ENCODE measurements around the gene TMIGD1. TPM values are rescaled to one million over a fixed set of nuclear protein-coding genes. Genes with fewer than 3 reads are reported as not detected.
A peak's percentile ranks its signal among the peaks of the same experiment; 100 is the strongest.

TMIGD1 gene
- total and polyA plus RNA-seq, 5 donors from 2014 or later, result not detected

DNA sequence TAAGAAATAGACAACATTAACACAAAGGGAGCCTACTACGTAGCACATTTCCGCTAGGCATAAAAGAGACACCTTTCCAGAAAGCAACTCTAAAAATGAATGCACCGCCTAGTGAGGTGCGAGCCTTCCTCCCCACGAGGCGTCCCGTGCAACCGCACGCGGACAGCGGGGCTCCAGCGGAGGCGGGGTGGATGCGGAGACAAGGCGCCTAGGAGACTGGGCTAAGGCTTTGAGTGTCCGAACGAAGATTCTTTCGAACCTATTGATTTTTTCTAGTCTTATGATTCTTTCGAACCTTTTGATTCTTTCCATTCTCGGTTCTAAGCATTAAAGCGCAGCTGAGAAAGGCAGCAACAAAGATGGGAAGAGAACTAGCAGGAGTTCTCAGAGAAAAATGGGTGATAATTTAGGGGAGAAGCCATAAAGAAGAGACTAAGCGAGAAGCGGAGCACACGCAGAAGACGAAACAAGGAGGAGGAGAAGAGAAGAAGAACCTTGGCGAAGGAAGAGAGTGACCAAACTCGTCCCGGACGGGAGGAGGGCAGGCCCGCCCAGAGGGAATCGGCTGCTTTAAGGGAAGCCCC is 44.5 kb upstream of the TMIGD1 start:
- no peaks in the 10 kb centered on the region for H3K36me3 ChIP-seq (ENCODE audit: control insufficient read depth, insufficient read depth, low read length)
- ATAC-seq (ENCODE audit: low read depth in 2 of 2) (peak; percentile 18 to 26), DNase-seq (peak in 2 of 3 donors; percentile 36 to 79)
- peak overlapping the region; percentile 95 for H3K4me3 ChIP-seq (ENCODE audit: low read depth, low read length)
- peaks cover 34% of the 10 kb centered on the region for H3K4me1 ChIP-seq (ENCODE audit: control insufficient read depth, insufficient read depth, low read length, poor library complexity, severe bottlenecking)
- peaks cover 4% of the 10 kb centered on the region for H3K27me3 Mint-ChIP-seq
- no peaks in the 10 kb centered on the region for H3K9me3 Mint-ChIP-seq
- no peaks in the 10 kb centered on the region for H3K9me3 ChIP-seq (ENCODE audit: control insufficient read depth in 2 of 2, low read length in 2 of 2)
- peak overlapping the region; percentile 90 for H3K27ac ChIP-seq (ENCODE audit: insufficient read depth, low read length, poor library complexity, severe bottlenecking)
- H3K27ac Mint-ChIP-seq, result peak overlapping the region; percentile 94 to 96 (median 95)
- peaks cover 10 to 53% (median 40%) of the 10 kb centered on the region in 4 donors for H3K4me1 Mint-ChIP-seq
- peak overlapping the region; percentile 92 to 99 (median 96) for H3K4me3 Mint-ChIP-seq
- no peaks in the 10 kb centered on the region for H3K36me3 Mint-ChIP-seq
- peaks cover 5% of the 10 kb centered on the region for H3K27me3 ChIP-seq (ENCODE audit: control insufficient read depth, insufficient read depth, low read length)

DNA sequence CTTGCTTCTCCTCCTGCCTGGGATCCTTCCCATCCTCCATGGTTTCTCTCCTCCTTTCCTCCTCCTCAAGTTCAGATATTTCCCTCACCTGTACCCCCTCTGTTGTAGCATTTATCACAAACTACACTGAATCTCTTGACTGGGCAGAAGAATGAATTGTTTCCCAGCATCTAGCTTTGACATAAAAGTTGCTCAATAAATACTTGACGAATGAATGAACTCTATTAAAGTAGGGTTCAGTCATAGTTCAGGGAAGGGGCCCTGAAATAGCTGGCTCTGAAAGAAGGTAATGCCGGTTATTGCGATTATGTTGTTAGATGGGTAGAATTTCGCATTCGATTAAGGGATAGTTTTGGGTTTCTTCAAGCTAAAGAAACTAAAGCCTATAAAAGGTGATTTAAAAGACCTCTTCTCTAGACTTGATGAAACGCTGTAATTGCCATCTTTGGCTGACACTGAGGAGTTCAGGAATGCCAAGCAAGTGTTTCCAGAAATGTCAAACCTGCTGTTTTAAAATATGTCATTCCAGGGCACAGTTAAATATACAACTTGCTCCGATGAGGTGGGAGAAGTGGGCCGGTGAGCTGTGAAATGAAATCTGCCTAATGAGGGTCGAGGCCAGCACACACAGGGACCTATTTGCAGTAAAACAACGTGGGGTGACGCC is 43.9 kb upstream of the TMIGD1 start:
- H3K27ac Mint-ChIP-seq, result peak overlapping the region; percentile 94 to 96 (median 95)
- Histone ChIP-seq H3K27ac (ENCODE audit: insufficient read depth, low read length, poor library complexity, severe bottlenecking) (peak overlapping the region; percentile 90), H3K27me3 (ENCODE audit: control insufficient read depth, insufficient read depth, low read length) (peaks cover 5% of the 10 kb centered on the region), H3K4me3 (ENCODE audit: low read depth, low read length) (peak overlapping the region; percentile 95), H3K4me1 (ENCODE audit: control insufficient read depth, insufficient read depth, low read length, poor library complexity, severe bottlenecking) (peaks cover 29% of the 10 kb centered on the region), H3K36me3 (ENCODE audit: control insufficient read depth, insufficient read depth, low read length) (no peaks in the 10 kb centered on the region), H3K9me3 (ENCODE audit: control insufficient read depth in 2 of 2, low read length in 2 of 2) (no peaks in the 10 kb centered on the region)
- ATAC-seq (ENCODE audit: low read depth in 2 of 2) (no peak), DNase-seq (no peak)
- peaks cover 10 to 47% (median 35%) of the 10 kb centered on the region in 4 donors for H3K4me1 Mint-ChIP-seq
- H3K4me3 Mint-ChIP-seq, result peak overlapping the region; percentile 92 to 99 (median 96)
- peaks cover 4% of the 10 kb centered on the region for H3K27me3 Mint-ChIP-seq
- H3K36me3 Mint-ChIP-seq, result no peaks in the 10 kb centered on the region
- peaks cover 0 to 2% (median 0%) of the 10 kb centered on the region in 7 donors for H3K9me3 Mint-ChIP-seq

- no peak for ATAC-seq (ENCODE audit: low read depth in 2 of 2)
Measured at GRCh38 chr17:30376621-30377452, 43.0 kb upstream of the TMIGD1 start.

DNA sequence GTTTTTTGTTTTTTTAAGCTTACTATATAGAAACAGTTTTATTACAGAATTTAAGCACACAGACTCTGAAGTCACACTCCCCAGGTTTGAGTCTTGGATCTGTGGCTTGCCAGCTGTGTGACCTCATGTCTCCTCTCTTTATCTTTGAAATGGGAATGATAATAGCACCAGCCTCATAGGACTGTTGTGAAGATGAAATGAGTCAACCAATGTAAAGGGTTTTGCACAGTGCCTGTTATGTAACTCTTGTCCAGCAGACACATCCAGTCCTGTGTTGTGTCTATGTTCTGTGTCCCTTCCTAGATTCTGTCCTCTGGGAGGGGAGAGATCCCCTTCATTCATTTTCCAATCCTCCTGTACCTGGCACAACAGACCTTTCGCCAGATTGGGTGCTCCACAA is 41.8 kb upstream of the TMIGD1 start:
- peaks cover 10 to 30% (median 24%) of the 10 kb centered on the region in 4 donors for H3K4me1 Mint-ChIP-seq
- H3K27ac Mint-ChIP-seq, result no peak overlapping the region

More at GRCh38 chr17:30376621-30377452, 43.0 kb upstream of the TMIGD1 start:
- H3K36me3 ChIP-seq (ENCODE audit: control insufficient read depth, insufficient read depth, low read length), result no peaks in the 10 kb centered on the region
- H3K9me3 Mint-ChIP-seq, result peaks cover 0 to 2% (median 0%) of the 10 kb centered on the region in 7 donors
- H3K36me3 Mint-ChIP-seq, result no peaks in the 10 kb centered on the region
- H3K27ac ChIP-seq (ENCODE audit: insufficient read depth, low read length, poor library complexity, severe bottlenecking), result no peak overlapping the region
- H3K4me1 Mint-ChIP-seq, result peaks cover 10 to 40% (median 32%) of the 10 kb centered on the region in 4 donors
- H3K9me3 ChIP-seq (ENCODE audit: control insufficient read depth in 2 of 2, low read length in 2 of 2), result no peaks in the 10 kb centered on the region
- H3K27me3 ChIP-seq (ENCODE audit: control insufficient read depth, insufficient read depth, low read length), result peaks cover 5% of the 10 kb centered on the region
- no peak for DNase-seq
- H3K4me1 ChIP-seq (ENCODE audit: control insufficient read depth, insufficient read depth, low read length, poor library complexity, severe bottlenecking), result peaks cover 29% of the 10 kb centered on the region
- peak overlapping the region in 1 of 3 donors; percentile 48 for H3K27ac Mint-ChIP-seq
- peaks cover 4% of the 10 kb centered on the region for H3K27me3 Mint-ChIP-seq
- peak overlapping the region; percentile 27 to 92 (median 36) for H3K4me3 Mint-ChIP-seq
- no peak overlapping the region for H3K4me3 ChIP-seq (ENCODE audit: low read depth, low read length)

GRCh38 chr17:30372755-30373154 is 38.9 kb upstream of the TMIGD1 start:
- no peak for ATAC-seq (ENCODE audit: low read depth in 2 of 2)

More for the DNA sequence above, 41.8 kb upstream of the TMIGD1 start:
- Mint-ChIP-seq H3K9me3 (peaks cover 0 to 2% (median 0%) of the 10 kb centered on the region in 7 donors), H3K27me3 (peaks cover 8% of the 10 kb centered on the region), H3K4me3 (no peak overlapping the region), H3K36me3 (no peaks in the 10 kb centered on the region)
- DNase-seq, result no peak
- Histone ChIP-seq H3K27ac (ENCODE audit: insufficient read depth, low read length, poor library complexity, severe bottlenecking) (no peak overlapping the region), H3K4me1 (ENCODE audit: control insufficient read depth, insufficient read depth, low read length, poor library complexity, severe bottlenecking) (peaks cover 22% of the 10 kb centered on the region), H3K9me3 (ENCODE audit: control insufficient read depth in 2 of 2, low read length in 2 of 2) (no peaks in the 10 kb centered on the region), H3K4me3 (ENCODE audit: low read depth, low read length) (no peak overlapping the region), H3K27me3 (ENCODE audit: control insufficient read depth, insufficient read depth, low read length) (peaks cover 5% of the 10 kb centered on the region), H3K36me3 (ENCODE audit: control insufficient read depth, insufficient read depth, low read length) (no peaks in the 10 kb centered on the region)
- ATAC-seq (ENCODE audit: low read depth in 2 of 2), result no peak

GRCh38 chr17:30369995-30370394 is 36.1 kb upstream of the TMIGD1 start:
- Mint-ChIP-seq H3K27me3 (peaks cover 9% of the 10 kb centered on the region), H3K4me1 (peaks cover 0 to 5% (median 3%) of the 10 kb centered on the region in 4 donors), H3K9me3 (peaks cover 0 to 2% (median 0%) of the 10 kb centered on the region in 7 donors), H3K36me3 (no peaks in the 10 kb centered on the region), H3K27ac (no peak overlapping the region), H3K4me3 (no peak overlapping the region)
- Histone ChIP-seq H3K4me3 (ENCODE audit: low read depth, low read length) (no peak overlapping the region), H3K4me1 (ENCODE audit: control insufficient read depth, insufficient read depth, low read length, poor library complexity, severe bottlenecking) (no peaks in the 10 kb centered on the region), H3K36me3 (ENCODE audit: control insufficient read depth, insufficient read depth, low read length) (no peaks in the 10 kb centered on the region), H3K27me3 (ENCODE audit: control insufficient read depth, insufficient read depth, low read length) (peaks cover 9% of the 10 kb centered on the region), H3K9me3 (ENCODE audit: control insufficient read depth in 2 of 2, low read length in 2 of 2) (no peaks in the 10 kb centered on the region), H3K27ac (ENCODE audit: insufficient read depth, low read length, poor library complexity, severe bottlenecking) (no peak overlapping the region)
- ATAC-seq (ENCODE audit: low read depth in 2 of 2), result no peak
- DNase-seq, result no peak

More at GRCh38 chr17:30372755-30373154, 38.9 kb upstream of the TMIGD1 start:
- Mint-ChIP-seq H3K4me3 (no peak overlapping the region), H3K27me3 (peaks cover 9% of the 10 kb centered on the region), H3K36me3 (no peaks in the 10 kb centered on the region), H3K4me1 (peaks cover 0 to 10% (median 8%) of the 10 kb centered on the region in 4 donors), H3K27ac (no peak overlapping the region), H3K9me3 (peaks cover 0 to 2% (median 0%) of the 10 kb centered on the region in 7 donors)
- Histone ChIP-seq H3K27me3 (ENCODE audit: control insufficient read depth, insufficient read depth, low read length) (peaks cover 9% of the 10 kb centered on the region), H3K36me3 (ENCODE audit: control insufficient read depth, insufficient read depth, low read length) (no peaks in the 10 kb centered on the region), H3K9me3 (ENCODE audit: control insufficient read depth in 2 of 2, low read length in 2 of 2) (no peaks in the 10 kb centered on the region), H3K4me1 (ENCODE audit: control insufficient read depth, insufficient read depth, low read length, poor library complexity, severe bottlenecking) (peaks cover 2% of the 10 kb centered on the region), H3K27ac (ENCODE audit: insufficient read depth, low read length, poor library complexity, severe bottlenecking) (no peak overlapping the region), H3K4me3 (ENCODE audit: low read depth, low read length) (no peak overlapping the region)
- peak in 1 of 3 donors; percentile 25 for DNase-seq

GRCh38 chr17:30368912-30369720 is 35.3 kb upstream of the TMIGD1 start:
- no peak overlapping the region for H3K27ac ChIP-seq (ENCODE audit: insufficient read depth, low read length, poor library complexity, severe bottlenecking)
- Mint-ChIP-seq H3K4me3 (no peak overlapping the region), H3K27ac (no peak overlapping the region), H3K36me3 (no peaks in the 10 kb centered on the region), H3K27me3 (peaks cover 9% of the 10 kb centered on the region), H3K4me1 (peaks cover 1 to 8% (median 5%) of the 10 kb centered on the region in 4 donors), H3K9me3 (peaks cover 0 to 2% (median 0%) of the 10 kb centered on the region in 7 donors)
- DNase-seq (no peak), ATAC-seq (ENCODE audit: low read depth in 2 of 2) (no peak)
- no peak overlapping the region for H3K4me3 ChIP-seq (ENCODE audit: low read depth, low read length)
- no peaks in the 10 kb centered on the region for H3K9me3 ChIP-seq (ENCODE audit: control insufficient read depth in 2 of 2, low read length in 2 of 2)
- no peaks in the 10 kb centered on the region for H3K36me3 ChIP-seq (ENCODE audit: control insufficient read depth, insufficient read depth, low read length)
- H3K4me1 ChIP-seq (ENCODE audit: control insufficient read depth, insufficient read depth, low read length, poor library complexity, severe bottlenecking), result peaks cover 3% of the 10 kb centered on the region
- H3K27me3 ChIP-seq (ENCODE audit: control insufficient read depth, insufficient read depth, low read length), result peaks cover 4% of the 10 kb centered on the region
